IPS-18c (cell line): Measurements from ENCODE around the gene CCL28.

ENCODE experiments used
- H3K4me3 ChIP-seq: 2 replicates; pipeline ENCODE4 v1.7.0; 2013; ENCODE audit warnings: low read depth, mild to moderate bottlenecking, low read length, moderate library complexity; ENCODE audit not compliant: insufficient read depth
- H3K9me3 ChIP-seq: one replicate; pipeline ENCODE4 v1.6.1; 2013; ENCODE audit warnings: mild to moderate bottlenecking, low read length, moderate library complexity; ENCODE audit not compliant: control insufficient read depth, insufficient read depth

The CCL28 gene

DNA sequence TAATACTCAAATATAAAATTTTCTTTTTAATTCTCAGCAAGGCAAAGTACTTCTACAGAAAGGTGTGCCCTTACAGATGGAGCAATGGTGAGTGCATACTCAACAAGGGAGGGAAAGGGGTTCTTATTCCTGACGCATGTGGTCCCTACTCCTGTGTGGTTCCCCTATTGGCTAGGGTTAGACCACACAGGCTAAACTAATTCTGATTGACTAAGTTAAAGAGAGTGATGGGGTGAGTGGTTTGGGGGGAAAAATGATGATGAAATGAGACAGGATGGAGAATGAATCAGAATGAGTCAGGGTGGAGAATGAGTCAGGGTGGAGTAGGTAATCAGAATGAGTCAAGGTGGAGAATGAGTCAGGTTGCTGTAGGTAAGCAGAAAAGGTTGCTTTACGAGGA lies 76.0 kb downstream of the CCL28 start:
- Histone ChIP-seq H3K9me3 (peaks cover 7% of the 10 kb centered on the region), H3K4me3 (no peak overlapping the region)

DNA sequence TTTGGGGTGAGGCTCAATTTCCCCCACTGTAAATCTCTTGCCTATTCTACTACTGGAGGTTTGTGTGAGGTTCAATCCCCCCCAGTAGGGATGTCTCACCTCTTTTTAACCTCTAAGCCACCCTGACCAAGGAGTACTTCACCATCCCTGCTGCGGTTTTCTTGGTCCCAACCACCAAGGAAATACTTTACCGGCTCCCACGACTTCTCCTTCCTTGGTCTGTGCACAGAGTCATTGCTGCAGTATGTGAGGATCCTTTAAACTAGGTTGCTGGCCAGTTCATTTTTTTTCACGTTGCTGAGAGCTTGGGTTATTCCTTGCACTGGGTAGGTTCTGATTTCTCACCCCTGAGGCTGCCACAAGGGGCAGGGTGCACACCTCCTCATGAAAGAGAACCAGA lies 76.5 kb downstream of the CCL28 start:
- Histone ChIP-seq H3K9me3 (peaks cover 4% of the 10 kb centered on the region), H3K4me3 (no peak overlapping the region)

DNA sequence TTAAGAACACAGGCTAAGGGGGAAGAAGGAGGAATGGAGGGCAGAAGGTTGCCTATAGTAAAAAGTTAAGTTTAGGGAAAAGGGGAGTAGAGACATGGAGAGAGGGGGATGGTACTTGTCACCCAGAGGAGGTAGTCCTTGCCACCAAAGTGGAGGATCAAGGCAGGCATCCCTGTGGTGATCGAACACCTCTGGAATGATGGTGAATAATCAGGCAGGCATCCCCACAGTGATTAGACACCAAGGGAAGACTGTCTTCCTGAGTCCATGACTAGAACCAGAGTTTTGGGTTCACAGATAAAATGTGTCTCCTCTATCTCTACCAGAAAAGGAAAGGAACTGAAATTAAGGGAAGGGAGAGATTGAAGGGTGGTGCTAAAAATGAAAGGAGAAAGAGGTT lies 79.8 kb downstream of the CCL28 start:
- Histone ChIP-seq H3K9me3 (peaks cover 7% of the 10 kb centered on the region), H3K4me3 (no peak overlapping the region)
